ENCODE data around the gene RSPH10B2.
A peak's percentile ranks its signal among the peaks of the same experiment; 100 is the strongest.
"Not testable (repeated sequence)": the region's sequence is repeated elsewhere in the genome, so short reads cannot be mapped to it uniquely, and the experiment has no call there.

Gene RSPH10B2

DNA sequence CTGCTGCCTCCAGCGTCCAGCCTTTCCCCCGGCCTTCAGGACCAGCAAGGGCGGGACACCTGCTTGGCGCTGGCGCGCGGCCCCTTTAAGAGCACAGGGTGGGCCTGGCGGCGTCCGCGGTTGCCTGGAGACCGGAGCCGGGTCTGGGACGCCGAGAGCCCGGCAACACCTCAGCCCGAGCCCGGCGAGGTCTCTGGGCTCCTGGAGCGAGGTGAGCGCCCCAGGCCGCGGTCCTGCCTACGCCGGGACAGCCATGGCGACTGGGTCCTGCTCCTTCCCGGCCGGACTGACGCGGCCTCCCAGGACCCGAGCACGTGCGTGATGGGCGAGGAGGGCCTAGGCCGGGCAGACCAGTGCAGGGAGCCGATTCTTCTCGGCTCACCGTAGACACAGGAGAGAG, at the start of gene RSPH10B2:
Gene RSPH10B2 (plus strand): TSS at position 140 of the 400 bp plus-strand sequence. CDS start 3,575 bp downstream, outside the sequence.
- not testable (repeated sequence) for DNase-seq

- peak; percentile 19 to 32 for DNase-seq
These were observed 47.8 kb upstream of the RSPH10B2 start for GRCh38 chr7:6705959-6706665.

- DNase-seq = peak; percentile 96 to 97
These were observed 47.1 kb upstream of the RSPH10B2 start, which contains the start of gene ZNF12 for GRCh38 chr7:6706666-6707407. Gene ZNF12 (minus strand): TSS chr7:6706947. CDS start chr7:6705173, 1,774 bp downstream.

DNA sequence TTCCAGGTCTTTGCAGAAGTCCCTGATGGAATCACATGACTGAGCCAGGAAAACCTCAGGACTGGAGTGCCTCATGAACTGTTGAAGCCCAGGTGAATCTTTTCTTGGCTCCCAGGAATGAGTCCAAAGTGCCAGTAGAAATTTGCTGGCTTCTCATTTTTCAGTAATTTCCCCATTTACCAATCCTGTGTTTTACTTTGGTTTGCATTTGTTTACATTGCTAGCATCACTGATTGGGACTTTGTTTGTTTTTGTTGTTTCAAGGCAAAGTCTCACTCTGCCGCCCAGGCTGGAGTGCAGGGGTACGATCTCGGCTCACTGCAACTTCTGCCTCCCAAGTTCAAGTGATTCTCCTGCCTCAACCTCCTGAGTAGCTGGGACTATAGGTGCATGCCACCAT, 45.6 kb upstream of the RSPH10B2 start:
- no peak for DNase-seq

DNA sequence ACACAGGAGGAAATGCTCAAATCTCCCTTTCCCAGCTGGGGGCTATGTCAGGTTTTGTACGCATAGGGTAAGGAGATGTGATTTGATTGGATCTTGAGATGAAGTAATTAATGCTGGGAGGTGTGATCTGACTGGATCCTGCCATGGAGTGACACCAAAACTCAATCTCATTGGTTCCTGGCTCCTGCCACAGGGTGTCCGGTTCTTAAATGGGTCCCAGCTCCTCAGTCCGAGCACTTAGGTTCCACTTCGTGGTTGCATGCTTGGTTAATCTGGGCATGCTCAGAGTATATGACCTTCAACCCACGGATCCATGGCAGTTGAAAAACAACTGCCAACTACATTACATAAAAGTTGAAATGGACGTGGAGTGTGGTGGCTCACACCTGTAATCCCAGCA, 44.1 kb upstream of the RSPH10B2 start:
- peak; percentile 14 to 17 for DNase-seq

DNA sequence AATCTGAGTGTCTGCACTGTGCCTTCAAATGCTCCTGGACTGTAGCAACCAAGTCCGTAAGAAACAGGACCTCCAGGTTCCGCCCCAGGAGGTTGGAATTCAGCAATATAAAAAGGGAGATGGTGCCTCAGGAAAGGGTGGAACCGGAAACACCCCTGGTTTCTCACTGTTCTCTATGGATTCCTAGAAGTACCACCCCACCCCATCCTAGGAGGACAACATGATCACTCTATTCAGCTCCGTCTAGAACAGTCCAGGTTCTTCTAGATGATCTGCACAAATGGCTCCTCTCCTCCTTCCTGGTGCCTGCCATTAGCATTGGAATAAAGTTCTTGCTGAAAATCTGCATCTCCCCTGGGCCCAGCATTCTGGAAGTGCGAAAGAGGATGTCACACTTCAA, 39.5 kb upstream of the RSPH10B2 start:
- DNase-seq = no peak

- not testable (repeated sequence) for DNase-seq
These were observed 38.0 kb upstream of the RSPH10B2 start for GRCh38 chr7:6715898-6716297.

- no peak for DNase-seq
These were observed 35.8 kb upstream of the RSPH10B2 start for GRCh38 chr7:6718124-6718523.

GRCh38 chr7:6724351-6724750, 29.6 kb upstream of the RSPH10B2 start:
- not testable (repeated sequence) for DNase-seq

GRCh38 chr7:6725003-6725402, 28.9 kb upstream of the RSPH10B2 start:
- DNase-seq = no peak

GRCh38 chr7:6726341-6726740, 27.6 kb upstream of the RSPH10B2 start:
- DNase-seq = not testable (repeated sequence)

- DNase-seq = no peak
These were observed 26.2 kb upstream of the RSPH10B2 start for GRCh38 chr7:6727663-6728062.

GRCh38 chr7:6728893-6729491, 24.9 kb upstream of the RSPH10B2 start:
- not testable (repeated sequence) for DNase-seq

GRCh38 chr7:6729492-6730342, 24.2 kb upstream of the RSPH10B2 start:
- peak; percentile 87 to 89 for DNase-seq

- no peak for DNase-seq
These were observed 23.6 kb upstream of the RSPH10B2 start for GRCh38 chr7:6730343-6730633.

GRCh38 chr7:6738415-6738814, 15.5 kb upstream of the RSPH10B2 start:
- not testable (repeated sequence) for DNase-seq

DNA sequence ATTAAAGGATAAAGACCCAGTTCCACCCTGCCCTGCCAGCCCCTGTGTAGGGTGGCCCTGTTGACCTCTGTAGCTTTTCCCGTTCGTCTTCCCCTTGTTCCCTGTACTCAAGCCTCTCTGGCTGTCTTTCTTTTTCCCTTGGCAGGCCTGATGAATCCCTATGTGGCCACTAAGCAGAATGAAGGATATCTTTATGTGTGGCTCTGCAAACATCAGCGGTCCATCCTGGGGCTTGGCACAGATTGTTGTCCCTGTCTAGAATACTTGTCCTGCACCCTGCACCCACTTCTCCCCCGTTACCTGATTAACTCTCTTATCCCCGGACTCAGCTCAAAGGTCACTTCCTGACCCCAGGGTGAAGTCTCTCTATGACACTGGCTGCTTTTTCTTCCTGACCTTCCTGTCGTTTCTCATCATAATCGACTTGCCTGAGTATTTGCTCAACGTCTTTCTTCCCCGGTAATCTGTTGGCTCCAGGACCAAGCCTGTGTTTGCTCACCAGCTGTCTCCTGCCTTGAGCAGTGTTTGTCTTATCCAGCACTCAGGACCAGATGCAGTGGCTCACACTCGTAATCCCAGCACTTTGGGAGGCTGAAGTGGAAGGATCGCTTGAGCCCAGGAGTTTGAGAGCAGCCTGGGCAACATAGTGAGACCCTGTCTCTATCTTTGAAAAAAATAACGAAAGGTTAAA, 9.3 kb upstream of the RSPH10B2 start:
- not testable (repeated sequence) for DNase-seq

DNA sequence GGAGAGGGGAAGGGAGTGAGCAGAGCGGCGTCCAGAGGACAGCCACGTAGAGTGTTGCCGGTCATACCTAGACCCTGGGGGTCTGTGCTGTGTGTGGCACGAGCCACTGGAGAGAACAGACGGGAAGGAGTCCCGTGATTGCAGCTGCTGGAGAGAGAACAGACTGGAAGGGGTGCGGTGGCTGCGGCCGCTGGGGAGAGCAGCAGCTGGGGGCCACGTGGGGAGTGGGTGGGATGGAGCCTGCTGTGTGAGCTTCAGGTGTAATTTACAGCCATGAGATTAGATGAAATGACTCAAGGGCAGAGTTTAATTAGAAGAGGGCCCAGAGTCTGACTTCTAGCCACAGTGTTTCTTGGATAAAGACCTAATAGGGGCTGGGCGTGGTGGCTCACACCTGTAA, 4.6 kb upstream of the RSPH10B2 start:
- not testable (repeated sequence) for DNase-seq

DNA sequence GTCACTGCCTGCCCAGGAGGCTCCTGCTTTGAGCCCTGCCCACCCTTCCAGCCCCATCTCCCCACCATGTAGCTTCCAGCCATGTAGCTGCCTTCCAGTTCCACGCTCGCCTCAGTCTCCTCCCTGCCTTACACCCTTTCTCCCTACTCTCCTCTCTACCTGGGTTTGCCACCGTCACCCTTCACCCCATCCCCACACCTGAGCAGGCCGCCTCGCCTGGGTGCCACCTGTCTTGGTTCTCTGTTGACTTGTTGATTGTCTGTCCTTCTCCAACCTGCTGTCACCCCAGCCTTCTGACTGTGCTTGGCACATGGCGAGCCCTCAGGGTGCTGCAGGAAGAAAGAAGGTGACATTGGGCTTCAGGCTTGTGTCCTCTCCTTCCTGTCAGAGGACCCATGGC, 3.7 kb upstream of the RSPH10B2 start:
- DNase-seq = not testable (repeated sequence)

DNA sequence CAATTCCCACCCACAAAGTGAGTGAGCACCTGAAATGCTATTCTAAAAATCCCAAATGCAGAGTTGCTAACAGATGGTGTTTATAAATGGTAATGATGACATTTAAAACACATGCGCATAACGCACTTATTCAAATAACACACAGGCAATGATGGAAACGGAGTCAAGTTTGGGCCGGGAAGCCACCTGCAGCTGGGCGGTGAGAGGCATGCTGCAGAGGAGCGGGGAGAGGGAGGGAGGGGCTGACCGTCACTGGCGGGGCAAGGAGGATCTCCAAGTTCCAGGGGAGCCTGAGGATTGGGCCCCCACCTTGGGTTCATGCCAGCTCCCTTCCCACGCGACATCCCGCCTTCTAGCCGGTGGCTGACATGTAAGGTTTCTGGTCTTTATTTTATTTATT, 7.3 kb downstream of the RSPH10B2 start:
- not testable (repeated sequence) for DNase-seq

- DNase-seq = not testable (repeated sequence)
These were observed 27.7 kb downstream of the RSPH10B2 start for GRCh38 chr7:6781581-6781980.

- DNase-seq = not testable (repeated sequence)
These were observed 35.5 kb downstream of the RSPH10B2 start for GRCh38 chr7:6789353-6789752.

Data from activated CD4-positive, alpha-beta T cell treated with anti-CD3 and anti-CD28 coated beads, Interleukin-2, amount 50 U/mL, for 48 hours (primary cell).